Hindlimb muscle (tissue), 1 donor: ENCODE measurements around the gene DDX50. TPM values are rescaled to one million over a fixed set of nuclear protein-coding genes. Genes with fewer than 3 reads are reported as not detected.
"Not testable (repeated sequence)": the region's sequence is repeated elsewhere in the genome, so short reads cannot be mapped to it uniquely, and the experiment has no call there.

Experiments used
- DNase-seq: peaks from one replicate; pipeline ENCODE4 v3.0.0-alpha.2; 2013
- polyA plus RNA-seq: library from polyadenylated mRNA; unstranded; fragments of 120-200 nt; gene quantifications from one replicate; pipeline ENCODE4 v1.2.1, GENCODE V29; 2013; ENCODE audit not compliant: insufficient read length

Gene DDX50
- polyA plus RNA-seq, 1 donor, result 46.1 TPM

- DNase-seq, result no peak
These were observed 23.5 kb downstream of the DDX50 start for GRCh38 chr10:68924593-68924992.

GRCh38 chr10:68925489-68925888 lies 24.4 kb downstream of the DDX50 start:
- no peak for DNase-seq

- not testable (repeated sequence) for DNase-seq
These were observed 28.0 kb downstream of the DDX50 start for GRCh38 chr10:68929157-68929556.

GRCh38 chr10:68929888-68930287 lies 28.8 kb downstream of the DDX50 start:
- DNase-seq, result not testable (repeated sequence)

- not testable (repeated sequence) for DNase-seq
These were observed 31.7 kb downstream of the DDX50 start for GRCh38 chr10:68932860-68933259.

GRCh38 chr10:68934994-68935393 lies 33.9 kb downstream of the DDX50 start:
- DNase-seq, result no peak

- DNase-seq, result no peak
These were observed 37.0 kb downstream of the DDX50 start for GRCh38 chr10:68938117-68938516.

GRCh38 chr10:68938884-68939283 lies 37.8 kb downstream of the DDX50 start:
- no peak for DNase-seq

- DNase-seq, result not testable (repeated sequence)
These were observed 39.8 kb downstream of the DDX50 start for GRCh38 chr10:68940917-68941316.

GRCh38 chr10:68950598-68950997 lies 49.5 kb downstream of the DDX50 start:
- no peak for DNase-seq

- DNase-seq, result no peak
These were observed 53.8 kb downstream of the DDX50 start for GRCh38 chr10:68954904-68955303.

GRCh38 chr10:68955355-68955831 lies 54.3 kb downstream of the DDX50 start:
- DNase-seq, result no peak

- DNase-seq, result peak; percentile 92
These were observed 54.9 kb downstream of the DDX50 start, which contains the start of gene DDX21 for GRCh38 chr10:68955832-68956532. DDX21 (plus strand) TSS chr10:68956170; CDS start chr10:68956226, 56 bp downstream.

GRCh38 chr10:68957284-68957615 lies 56.1 kb downstream of the DDX50 start:
- no peak for DNase-seq

- DNase-seq, result no peak
These were observed 56.5 kb downstream of the DDX50 start for GRCh38 chr10:68957654-68958053.

GRCh38 chr10:68959695-68960527 lies 58.8 kb downstream of the DDX50 start:
- no peak for DNase-seq

GRCh38 chr10:68963151-68963550 lies 62.0 kb downstream of the DDX50 start:
- no peak for DNase-seq

GRCh38 chr10:68973975-68974374 lies 72.9 kb downstream of the DDX50 start:
- no peak for DNase-seq

GRCh38 chr10:68975936-68976473 lies 74.9 kb downstream of the DDX50 start:
- DNase-seq, result not testable (repeated sequence)

- DNase-seq, result not testable (repeated sequence)
These were observed 78.6 kb downstream of the DDX50 start for GRCh38 chr10:68979738-68980137.

GRCh38 chr10:68981074-68981473 lies 80.0 kb downstream of the DDX50 start:
- DNase-seq, result no peak

GRCh38 chr10:68982389-68982788 lies 81.3 kb downstream of the DDX50 start:
- DNase-seq, result no peak

GRCh38 chr10:68987611-68988010 lies 86.5 kb downstream of the DDX50 start:
- no peak for DNase-seq
